Activated CD8-positive, alpha-beta memory T cell treated with anti-CD3 and anti-CD28 coated beads, Interleukin-2, amount 50 U/mL, for 24 hours (primary cell): ENCODE results near the gene CD276.
"Not testable (repeated sequence)": the region's sequence is repeated elsewhere in the genome, so short reads cannot be mapped to it uniquely, and the experiment has no call there.

Experiments
- DNase-seq: peaks from one replicate; pipeline ENCODE4 v3.0.0-alpha.2; 2020; ENCODE audit errors: extremely low read depth

The CD276 gene

DNA sequence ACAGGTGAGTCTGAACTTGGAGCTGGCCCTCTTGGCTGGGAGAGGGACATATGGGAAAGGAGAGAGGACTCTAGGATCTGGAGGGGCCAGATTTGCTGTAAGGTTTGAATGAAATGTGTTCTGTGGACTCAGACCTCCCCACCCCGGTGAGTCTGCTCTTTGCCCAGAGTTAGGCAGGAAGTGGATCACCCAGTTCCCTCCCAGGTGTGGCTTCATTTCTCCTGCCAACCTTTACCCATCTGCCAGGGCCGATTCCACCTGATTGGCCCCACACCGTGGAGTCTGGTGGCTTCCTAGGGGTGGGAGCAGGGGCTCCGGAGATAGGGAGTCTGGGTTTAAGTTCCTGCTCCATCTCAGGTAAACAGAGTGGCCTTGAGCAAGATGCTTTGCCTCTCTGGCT is 25.5 kb downstream of the CD276 start:
- no peak for DNase-seq

DNA sequence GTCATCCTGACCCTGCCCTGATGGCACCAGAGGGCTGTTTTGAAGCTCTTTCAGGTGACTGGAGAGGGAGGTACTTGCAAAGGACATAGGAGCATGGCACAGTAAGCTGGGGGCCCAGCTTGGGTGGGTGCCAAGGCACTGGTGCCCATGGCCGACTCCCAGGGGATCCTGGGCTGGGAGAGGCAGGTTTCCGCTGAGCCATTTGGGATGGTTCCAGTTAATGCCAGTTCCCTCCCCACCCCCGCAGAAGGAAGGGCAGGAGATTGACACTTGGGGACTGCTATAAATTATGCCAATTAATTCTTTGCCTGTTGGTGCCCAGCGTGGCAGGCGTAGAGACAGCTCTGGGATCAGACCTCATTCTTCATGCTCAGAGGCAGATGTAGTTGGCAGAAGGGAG is 26.1 kb downstream of the CD276 start:
- DNase-seq = no peak

DNA sequence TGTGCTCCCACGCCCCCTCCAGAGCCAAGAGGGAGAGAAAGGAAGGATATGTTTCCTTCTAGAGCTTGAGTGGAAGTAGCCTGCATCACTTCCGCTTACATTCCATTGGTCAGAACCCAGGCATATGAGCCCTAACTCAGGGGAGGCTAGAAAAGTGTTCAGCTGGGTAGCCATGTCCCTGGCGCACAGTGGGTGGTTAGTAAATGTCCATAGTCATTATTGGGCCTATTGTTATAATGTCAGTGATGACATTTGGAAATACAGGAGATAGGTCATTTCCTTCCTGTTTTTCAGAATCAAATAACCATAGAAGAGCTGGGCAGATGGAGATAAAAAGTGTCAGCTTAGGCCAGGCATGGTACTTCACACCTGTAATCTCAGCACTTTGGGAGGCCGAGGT is 27.3 kb downstream of the CD276 start:
- DNase-seq = no peak

- DNase-seq = no peak
These were observed 27.9 kb downstream of the CD276 start for GRCh38 chr15:73712107-73712506.

DNA sequence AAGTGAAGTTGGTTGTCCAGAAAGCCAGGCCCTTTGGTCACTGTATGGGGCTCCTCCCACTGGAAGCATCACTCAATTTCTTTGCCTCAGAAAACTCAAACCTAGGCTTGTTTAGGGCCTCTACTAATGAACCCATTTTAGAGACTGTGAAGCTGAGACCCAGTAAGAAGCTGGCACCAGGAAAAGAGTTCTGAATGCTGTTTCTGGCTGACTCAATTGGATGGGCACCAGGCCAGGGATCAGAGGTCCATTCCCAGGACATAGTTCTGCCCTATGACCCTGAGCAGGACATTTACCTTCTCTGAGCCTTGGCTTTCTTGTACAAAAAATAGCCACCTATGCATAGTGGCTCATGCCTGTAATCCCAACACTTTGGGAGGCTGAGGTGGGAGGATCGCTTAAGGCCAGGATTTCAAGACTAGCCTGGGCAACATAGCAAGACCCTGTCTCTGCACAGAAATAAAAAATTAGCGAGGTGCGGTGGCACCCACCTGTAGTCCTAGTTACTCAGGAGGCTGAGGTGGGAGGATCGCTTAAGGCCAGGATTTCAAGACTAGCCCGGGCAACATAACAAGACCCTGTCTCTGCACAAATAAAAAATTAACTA is 30.6 kb downstream of the CD276 start:
- no peak for DNase-seq

DNA sequence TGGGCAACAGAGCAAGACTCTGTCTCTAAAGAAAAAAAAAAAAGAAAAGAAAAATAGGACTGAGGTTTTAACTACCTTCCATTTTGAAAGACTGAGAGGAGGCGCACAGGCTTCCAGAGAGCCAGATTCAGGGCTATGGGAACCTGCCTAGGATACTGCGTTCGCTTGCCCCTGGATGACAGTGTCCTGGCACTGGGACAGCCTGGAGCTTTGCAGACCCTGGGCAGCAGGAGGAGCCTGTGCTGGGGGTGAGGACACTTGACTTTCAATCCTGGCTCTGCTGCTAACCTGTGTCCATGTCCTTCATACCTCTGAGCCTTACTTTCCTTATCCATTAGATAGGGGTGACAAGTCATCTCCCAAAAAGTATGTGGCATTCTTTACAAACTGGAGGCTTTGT is 31.2 kb downstream of the CD276 start:
- no peak for DNase-seq

- DNase-seq = no peak
These were observed 32.2 kb downstream of the CD276 start for GRCh38 chr15:73716417-73716816.

DNA sequence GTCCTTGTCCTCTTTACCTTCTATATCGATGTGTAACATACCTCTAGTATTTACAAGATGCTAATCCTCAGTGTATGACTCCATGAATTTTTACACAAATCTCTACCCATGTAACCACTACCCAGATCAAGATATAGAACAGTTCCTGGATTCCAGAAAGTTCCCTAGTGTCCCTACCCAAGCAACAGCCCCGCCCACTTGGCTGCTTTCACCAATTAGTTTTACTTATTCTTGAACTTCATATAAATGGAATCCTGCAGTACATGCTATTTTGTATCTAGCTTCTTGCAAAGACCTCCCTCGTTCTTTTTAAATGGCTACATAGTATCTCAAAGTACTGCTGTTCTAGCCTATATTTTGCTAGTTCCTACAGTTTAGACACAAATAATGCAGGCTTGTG is 33.0 kb downstream of the CD276 start:
- no peak for DNase-seq

DNA sequence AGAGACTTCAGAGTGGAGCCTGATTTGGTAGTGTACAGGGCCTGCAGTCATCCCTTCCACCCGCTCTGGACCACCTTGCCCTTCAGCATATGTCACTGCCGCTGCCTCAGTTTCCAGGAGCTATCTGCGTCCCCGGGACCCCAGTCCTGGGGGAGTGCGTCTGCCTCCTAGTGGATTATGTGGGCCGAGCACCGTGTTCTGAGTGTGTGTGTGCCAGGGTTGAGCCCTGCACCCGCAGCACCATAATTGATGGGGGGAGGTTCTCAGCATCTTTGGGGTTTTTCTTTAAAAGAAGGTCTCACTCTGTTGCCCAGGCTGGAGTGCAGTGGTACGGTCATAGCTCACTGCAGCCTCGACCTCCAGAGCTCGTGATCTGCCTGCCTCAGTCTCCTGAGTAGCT is 33.6 kb downstream of the CD276 start:
- no peak for DNase-seq

DNA sequence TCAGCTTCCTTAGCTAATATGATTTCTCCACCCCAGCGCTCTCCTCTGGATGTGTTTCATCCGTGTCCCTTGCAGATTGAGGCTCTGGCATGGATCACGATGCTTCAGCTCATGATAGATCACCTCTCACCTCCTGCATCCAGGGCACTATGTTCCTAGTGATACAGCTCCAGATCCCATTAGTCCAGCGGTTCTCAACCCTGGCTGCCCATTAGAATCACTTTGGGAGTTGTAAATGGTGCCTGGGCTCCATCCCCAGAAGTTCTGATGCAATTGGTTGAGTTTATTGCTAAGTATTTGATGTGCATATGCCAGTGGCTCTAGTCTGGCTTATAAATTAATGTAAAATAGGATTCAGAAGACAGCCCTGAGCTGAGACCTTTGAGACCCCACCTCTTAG is 34.5 kb downstream of the CD276 start:
- DNase-seq = no peak

DNA sequence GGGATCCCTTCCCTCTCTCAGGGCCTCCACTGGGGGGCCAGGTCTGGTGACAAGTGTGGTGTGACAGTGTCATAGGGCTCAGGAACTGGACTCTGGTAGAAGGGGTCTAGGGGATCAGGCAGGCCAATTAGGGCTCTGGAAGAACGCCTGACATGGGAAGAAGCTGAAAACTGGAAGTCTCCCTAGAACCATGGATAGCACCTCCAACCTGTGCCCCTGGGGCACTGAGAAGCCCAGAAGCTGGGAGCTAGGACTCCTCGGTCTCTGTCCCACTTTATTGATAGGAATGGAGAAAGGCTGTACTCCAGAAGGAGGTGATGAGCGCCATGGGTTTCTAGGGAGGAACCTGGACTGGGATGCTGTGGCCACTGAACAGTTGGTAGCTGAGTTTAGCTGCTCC is 38.2 kb downstream of the CD276 start:
- no peak for DNase-seq

DNA sequence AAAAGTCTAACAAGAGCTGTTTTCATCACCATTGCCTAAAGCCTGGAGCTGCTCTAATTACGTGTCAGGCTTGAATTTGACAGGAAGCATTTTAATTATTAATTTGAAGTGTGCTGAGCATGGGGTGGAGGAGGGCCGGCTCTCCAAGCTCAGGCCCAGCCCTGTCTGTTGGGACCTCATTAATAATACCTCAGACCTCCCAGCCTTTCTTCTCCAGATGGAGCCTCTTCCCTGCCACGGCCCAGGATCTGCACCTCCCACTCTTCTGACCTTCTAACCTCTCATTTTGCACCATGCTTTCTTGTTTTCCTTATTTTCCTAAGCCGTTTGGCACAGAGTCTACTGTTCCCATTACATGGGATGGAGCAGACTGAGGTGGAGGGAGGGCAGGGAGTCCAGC is 39.0 kb downstream of the CD276 start:
- DNase-seq = no peak

GRCh38 chr15:73724212-73724611 is 40.0 kb downstream of the CD276 start:
- no peak for DNase-seq

GRCh38 chr15:73727330-73727976 is 43.3 kb downstream of the CD276 start:
- no peak for DNase-seq

DNA sequence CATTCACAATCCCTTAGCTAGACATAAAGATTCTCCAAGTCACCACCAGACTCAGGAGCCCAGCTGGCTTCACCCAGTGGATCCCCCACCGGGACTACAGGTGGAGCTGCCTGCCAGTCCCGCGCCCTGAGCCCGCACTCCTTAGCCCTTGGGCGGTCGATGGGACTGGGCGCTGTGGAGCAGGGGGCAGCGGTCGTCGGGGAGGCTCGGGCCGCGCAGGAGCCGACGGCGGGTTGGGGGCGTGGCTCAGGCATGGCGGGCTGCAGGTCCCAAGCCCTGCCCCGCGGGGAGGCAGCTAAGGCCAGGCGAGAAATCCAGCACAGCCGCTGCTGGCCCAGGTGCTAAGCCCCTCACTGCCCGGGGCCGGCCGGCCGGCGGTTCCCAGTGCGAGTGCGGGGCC is 47.9 kb downstream of the CD276 start:
- not testable (repeated sequence) for DNase-seq

DNA sequence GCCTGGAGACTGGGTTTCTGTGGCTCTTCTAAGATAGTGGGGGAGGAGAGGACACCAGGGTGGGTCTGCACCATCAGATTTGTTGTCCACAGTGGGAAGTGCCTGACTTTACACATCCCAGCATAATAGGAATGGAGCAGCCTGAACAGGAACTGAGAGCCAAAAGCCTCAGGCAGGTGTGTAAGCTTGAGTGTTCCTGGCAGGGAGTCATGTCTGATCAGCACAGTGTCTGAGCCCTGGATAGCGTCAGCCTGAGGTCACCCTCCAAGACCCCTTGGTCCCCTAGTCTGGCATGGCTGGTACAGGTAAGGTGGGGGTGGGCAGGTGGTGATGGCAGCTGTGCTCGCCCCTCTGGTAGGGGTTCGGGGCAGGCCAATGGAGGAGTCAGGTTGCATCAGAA is 48.7 kb downstream of the CD276 start:
- no peak for DNase-seq

- no peak for DNase-seq
These were observed 53.4 kb downstream of the CD276 start for GRCh38 chr15:73737535-73737934.

- no peak for DNase-seq
These were observed 56.2 kb downstream of the CD276 start for GRCh38 chr15:73740152-73741048.

GRCh38 chr15:73741321-73741836 is 57.2 kb downstream of the CD276 start:
- no peak for DNase-seq

GRCh38 chr15:73744293-73744692 is 60.1 kb downstream of the CD276 start:
- no peak for DNase-seq

DNA sequence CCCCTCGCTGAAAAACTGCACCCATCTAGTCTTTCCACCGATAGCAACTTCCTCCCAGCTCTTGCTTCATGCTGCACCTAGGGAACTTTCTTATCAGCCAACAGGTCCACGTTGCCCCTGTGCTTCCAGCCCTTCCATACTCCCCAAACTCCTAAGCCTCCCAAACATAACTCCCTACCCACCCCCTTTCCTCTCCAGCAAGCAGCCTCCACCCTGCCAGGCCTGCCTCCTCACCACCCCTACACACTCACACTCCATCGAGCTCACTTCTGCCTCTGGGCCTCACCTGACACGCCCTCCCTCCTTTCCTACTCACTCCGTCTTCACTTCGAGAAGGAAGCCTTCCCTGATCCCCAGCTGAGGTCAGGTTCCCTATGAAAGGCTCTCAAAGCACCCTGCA is 60.9 kb downstream of the CD276 start:
- DNase-seq = no peak

DNA sequence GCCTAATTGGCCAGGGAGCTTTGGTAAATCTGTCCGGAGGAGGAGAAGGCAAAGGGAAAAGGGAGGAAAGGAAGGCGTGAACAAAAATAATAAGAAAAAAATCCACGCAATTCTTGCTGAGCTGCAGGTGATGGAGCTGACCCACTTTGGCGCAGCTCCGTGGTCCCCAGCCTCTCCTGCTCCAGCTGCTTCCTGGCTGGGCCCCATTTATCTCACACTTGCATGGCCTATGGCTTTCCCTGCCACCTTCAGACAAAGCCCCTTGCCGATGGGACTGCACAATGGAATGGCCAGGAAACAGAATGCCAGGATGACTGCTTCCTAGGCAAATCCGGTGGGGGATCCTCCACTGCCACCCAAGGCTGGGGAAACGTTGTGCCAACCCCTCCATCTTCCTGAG is 62.1 kb downstream of the CD276 start:
- no peak for DNase-seq

- no peak for DNase-seq
These were observed 62.7 kb downstream of the CD276 start for GRCh38 chr15:73746883-73747282.
